Measurements from ENCODE around the gene WDR27.

GRCh38 chr6:169591616-169592015 lies 110.2 kb downstream of the WDR27 start:
- TF ChIP-seq OSR1 (CRISPR knock-in tag; IDR thresholded peaks at IDR 0.05) (no peak), TCF4 (CRISPR knock-in tag; IDR thresholded peaks at IDR 0.05; ENCODE audit: borderline replicate concordance) (no peak), CSRNP3 (CRISPR knock-in tag; IDR thresholded peaks at IDR 0.05) (no peak), BACH2 (CRISPR knock-in tag; IDR thresholded peaks at IDR 0.05; ENCODE audit: borderline replicate concordance) (no peak)
